ENCODE data around the gene ERICH6B. TPM values are rescaled to one million over a fixed set of nuclear protein-coding genes. Genes with fewer than 3 reads are reported as not detected.

ERICH6B gene
- total RNA-seq, 4 donors from 2014 or later: not detected

DNA sequence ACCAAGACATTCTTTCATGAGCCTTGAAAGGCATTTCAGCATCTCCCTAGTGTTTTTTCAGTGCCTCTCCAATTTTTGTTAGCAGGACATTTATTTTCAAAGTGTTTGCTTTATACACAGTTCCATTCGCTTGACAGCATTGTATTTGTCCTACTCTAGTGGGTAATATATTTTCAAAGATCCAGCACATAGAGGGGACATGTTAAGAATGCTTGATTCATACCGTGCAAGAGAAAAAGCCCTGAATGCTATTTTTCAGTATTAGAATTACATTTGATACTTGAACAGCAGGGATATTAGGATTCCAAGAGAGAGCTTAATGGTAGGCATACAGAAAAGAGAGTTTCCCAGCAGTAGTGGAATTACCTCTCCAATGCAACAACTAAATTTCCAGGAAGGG lies 21.3 kb downstream of the ERICH6B start:
- TF ChIP-seq, protein P1, sequence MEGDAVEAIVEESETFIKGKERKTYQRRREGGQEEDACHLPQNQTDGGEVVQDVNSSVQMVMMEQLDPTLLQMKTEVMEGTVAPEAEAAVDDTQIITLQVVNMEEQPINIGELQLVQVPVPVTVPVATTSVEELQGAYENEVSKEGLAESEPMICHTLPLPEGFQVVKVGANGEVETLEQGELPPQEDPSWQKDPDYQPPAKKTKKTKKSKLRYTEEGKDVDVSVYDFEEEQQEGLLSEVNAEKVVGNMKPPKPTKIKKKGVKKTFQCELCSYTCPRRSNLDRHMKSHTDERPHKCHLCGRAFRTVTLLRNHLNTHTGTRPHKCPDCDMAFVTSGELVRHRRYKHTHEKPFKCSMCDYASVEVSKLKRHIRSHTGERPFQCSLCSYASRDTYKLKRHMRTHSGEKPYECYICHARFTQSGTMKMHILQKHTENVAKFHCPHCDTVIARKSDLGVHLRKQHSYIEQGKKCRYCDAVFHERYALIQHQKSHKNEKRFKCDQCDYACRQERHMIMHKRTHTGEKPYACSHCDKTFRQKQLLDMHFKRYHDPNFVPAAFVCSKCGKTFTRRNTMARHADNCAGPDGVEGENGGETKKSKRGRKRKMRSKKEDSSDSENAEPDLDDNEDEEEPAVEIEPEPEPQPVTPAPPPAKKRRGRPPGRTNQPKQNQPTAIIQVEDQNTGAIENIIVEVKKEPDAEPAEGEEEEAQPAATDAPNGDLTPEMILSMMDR (IDR thresholded peaks at IDR 0.05; ENCODE audit: low read depth): no peak

DNA sequence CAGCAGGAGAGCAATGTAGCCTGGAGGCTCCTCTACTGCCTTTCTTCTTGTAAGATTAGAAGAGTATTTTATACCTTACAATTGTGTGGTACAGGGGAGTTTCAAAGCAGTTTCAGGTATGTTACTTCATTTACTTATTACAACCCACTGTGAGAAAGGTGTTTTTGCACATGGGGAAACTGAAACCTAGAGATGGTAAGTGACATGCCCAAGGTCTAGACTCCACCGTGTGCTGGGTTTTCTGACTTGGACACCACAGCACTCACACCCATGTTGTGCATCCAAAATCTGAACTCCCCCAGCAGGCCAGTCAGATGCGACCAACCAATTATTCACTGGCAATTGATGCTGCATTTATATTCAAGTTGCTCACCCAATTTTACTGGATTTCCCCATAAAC lies 22.8 kb downstream of the ERICH6B start:
- TF ChIP-seq, protein P1 (IDR thresholded peaks at IDR 0.05; ENCODE audit: low read depth): no peak

DNA sequence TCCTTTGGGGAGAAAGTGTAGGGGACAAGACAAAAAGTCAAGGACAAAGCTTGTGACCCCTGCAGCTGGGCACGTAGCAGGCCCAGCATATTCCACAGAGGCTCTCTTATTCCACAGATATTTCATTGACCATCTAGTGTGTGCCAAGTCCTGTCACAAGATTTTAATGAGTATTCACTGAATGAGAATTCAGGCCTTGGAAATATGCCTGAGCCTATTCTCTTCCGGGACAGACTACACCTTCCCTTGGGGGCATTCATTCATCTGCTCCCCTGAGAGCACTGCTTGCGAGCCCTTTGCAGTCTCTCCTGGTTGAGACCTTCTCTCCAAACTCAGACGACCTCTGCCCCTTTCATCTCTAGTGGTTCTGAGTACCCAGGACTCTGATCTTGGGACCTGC lies 25.5 kb downstream of the ERICH6B start:
- TF ChIP-seq, protein P1 (IDR thresholded peaks at IDR 0.05; ENCODE audit: low read depth): no peak

DNA sequence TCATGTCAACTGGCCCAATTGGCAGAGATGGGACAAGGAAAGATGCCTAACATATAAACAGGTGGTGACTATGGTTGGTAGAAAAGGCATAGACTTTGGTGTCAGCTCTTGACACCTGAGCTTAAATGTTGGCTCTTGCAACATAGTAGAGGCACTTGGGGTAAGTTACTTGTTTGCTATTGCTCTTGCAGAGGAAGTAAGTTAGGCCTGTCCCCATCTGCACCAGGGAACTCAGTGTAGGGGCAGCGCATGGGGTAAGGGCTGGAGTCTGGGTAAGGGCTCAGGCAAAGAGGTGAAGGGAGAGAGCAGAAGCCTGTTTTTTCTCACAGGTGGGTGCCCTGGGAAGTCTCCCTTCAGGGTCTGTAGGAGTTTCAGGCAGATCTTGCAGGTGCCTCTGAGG lies 27.6 kb downstream of the ERICH6B start:
- TF ChIP-seq, protein P1 (IDR thresholded peaks at IDR 0.05; ENCODE audit: low read depth): no peak

DNA sequence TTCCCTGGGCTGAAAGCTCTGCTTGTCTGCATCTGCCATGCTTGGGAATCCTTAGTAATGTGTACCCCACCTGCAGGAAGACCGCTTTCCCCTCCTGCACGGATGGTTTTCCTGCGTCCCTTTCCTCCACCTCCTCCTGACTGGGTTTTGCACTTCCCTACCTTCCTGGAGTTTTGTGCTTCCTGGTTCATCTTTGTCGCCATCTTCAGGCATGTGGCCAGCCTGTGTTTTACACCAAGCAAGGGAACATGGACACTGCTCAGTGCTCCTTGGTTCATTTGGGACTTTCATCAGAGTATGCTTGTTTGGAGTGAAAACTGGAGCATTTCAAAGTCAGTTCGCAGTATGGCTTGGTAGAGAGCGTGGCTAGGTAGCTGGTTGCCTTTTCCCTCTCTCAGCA lies 30.7 kb downstream of the ERICH6B start:
- TF ChIP-seq, protein P1 (IDR thresholded peaks at IDR 0.05; ENCODE audit: low read depth): no peak

DNA sequence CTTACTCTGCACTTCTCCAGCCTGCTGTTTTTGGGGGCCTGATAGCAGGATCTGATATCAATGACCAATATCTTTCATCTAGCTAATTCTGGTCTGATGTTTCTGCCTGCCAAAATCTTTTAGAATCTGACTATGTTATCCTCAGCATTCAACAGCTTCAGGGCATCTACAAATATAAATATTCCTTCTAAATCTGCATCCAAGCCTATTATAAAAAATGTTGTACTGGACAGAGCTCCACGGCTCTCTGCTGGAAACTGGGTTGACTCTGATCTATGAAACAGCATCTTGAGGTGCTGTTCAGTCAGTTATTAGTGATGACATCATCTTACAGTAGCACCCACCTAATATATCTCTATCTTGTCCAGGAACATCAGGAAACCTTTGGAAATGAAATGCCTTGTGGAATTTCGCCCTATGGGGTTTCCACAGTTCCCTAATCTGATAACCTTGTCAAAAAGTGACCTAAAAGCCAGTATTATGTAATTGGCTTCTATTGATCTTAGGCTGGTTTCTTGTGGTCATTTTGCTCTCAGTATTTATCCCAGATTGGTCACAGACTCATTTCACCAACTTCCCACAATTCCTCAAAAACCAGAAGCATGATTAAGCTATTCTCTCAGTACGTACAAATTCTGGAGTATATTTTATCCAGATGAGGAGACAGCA lies 33.0 kb downstream of the ERICH6B start:
- TF ChIP-seq, protein P1 (IDR thresholded peaks at IDR 0.05; ENCODE audit: low read depth): no peak

DNA sequence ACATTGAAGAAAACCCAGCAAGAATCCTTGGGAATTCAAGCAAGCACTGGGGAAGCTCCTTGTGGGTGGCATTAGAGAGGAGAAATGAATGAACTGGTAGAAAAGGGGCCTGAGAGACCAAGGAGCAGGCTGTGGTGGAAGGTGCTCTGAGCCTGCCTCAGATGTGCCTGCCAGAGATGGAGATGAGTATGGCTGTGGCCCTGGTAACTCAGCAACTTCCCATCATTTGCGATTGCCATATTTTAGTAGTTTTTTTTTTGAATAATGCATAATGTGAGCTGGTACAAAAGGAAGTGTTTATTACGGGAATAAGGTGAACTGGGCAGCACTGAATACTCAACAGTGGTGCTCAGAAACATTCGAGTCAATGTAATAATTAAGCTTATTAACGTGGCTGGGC lies 39.1 kb downstream of the ERICH6B start:
- TF ChIP-seq, protein P1 (IDR thresholded peaks at IDR 0.05; ENCODE audit: low read depth): no peak

Data from subcutaneous adipose tissue (tissue), 4 donors.